GM12873 (cell line): Measurements from ENCODE around the gene CAMK2B.

Source experiments
- TF ChIP-seq, protein P1 (sequence below): IDR thresholded peaks from 2 replicates; pipeline ENCODE4 v1.5.1; 2012; ENCODE audit warnings: low read depth, mild to moderate bottlenecking, moderate library complexity, low read length, control low read depth; ENCODE audit not compliant: insufficient read depth; ENCODE audit errors: missing control alignments

The CAMK2B gene

DNA sequence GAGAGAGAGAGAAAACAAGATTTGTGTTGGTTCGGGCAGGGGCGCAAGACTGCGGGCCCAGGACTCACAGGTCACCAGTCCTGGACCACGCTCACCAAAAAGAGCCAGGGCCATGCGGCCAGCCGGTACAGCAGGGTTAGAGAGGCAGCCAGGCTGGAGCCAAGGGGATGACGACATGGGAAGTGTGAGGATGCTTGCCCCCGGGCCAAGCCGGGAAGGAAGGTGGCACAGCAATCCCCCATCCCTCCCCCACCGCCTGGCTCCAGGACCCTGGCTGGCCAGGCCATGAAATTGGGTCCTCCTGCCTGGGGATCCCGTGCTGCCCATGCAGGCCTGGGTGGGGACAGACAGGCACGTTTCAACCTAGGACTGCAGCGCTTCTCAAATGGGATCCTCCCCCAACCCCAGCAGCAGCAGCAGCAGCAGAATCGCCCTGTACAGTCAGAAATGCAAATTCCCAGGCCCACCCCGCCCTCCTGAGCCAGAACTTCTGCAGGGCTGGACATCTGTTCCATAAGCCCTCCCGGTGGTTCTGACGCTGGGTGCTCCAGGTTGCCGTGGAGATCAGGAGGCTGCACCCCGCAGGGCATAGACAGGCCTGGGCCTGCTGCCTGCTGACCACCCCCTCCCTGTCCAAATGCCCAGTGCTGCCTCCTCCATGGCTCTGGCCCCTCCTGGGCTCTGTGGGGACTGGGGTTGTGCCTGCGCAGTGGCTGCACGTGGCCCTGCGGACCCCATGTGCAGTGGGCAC is 89.6 kb downstream of the CAMK2B start:
- TF ChIP-seq, protein P1, sequence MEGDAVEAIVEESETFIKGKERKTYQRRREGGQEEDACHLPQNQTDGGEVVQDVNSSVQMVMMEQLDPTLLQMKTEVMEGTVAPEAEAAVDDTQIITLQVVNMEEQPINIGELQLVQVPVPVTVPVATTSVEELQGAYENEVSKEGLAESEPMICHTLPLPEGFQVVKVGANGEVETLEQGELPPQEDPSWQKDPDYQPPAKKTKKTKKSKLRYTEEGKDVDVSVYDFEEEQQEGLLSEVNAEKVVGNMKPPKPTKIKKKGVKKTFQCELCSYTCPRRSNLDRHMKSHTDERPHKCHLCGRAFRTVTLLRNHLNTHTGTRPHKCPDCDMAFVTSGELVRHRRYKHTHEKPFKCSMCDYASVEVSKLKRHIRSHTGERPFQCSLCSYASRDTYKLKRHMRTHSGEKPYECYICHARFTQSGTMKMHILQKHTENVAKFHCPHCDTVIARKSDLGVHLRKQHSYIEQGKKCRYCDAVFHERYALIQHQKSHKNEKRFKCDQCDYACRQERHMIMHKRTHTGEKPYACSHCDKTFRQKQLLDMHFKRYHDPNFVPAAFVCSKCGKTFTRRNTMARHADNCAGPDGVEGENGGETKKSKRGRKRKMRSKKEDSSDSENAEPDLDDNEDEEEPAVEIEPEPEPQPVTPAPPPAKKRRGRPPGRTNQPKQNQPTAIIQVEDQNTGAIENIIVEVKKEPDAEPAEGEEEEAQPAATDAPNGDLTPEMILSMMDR: no peak

DNA sequence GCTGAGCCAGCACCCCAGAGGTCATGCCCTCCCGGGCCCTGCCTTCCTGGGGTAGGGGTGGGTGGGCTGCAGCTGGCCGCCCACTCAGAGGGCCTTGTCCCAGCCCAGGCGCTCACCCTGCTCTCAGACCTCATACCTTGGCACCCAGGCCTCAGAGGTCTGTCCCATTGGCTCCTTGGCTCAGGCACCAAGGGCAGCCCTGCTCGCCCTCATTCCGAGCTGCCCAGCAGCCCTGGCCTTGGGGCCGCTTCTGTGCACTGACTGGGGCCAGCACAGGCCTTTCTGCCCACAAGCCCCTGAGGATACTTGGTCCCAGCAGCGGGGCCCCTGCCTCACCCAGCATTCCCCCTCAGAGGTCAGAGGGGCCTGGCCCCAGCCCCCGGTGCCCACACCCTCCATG is 90.3 kb downstream of the CAMK2B start:
- TF ChIP-seq, protein P1: no peak

DNA sequence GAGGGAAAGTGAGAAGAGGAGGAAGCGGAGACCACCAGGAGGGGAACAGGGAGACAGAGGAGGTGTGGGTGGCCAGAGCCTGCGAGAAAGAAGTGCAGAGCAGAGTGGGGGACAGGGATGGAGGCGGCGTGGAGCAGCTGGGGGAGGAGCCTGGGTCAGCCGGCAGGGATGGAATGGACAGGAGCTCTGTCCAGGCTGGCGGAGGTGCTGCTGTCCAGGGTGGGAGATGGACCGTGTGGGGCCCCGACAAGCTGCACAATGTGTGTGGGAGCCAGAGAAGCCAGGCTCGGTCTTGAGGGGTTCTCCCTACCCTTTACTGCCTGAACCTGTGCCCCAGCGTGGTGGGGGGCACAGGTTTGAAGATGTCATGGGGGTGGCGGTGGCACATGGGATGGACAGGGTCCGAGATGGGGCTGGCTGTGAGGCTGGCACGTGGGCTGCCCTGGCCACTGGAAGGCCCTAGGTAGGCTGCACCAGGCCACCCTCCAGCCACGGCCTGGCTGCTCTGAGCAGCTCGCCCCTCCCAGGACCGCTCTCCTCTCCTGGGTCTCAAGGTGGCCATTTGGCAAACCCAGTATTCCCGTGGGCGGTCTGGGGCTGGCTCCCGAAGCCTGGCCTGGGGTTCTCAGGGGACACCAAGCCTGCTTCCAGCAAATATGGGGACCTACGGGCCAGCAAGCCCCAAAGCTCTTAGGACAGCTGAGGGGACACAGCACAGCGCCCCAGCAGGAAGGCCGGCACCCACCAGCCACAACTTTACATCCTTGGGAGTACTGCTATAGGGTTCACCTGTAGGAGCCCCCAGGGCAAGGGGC is 92.3 kb downstream of the CAMK2B start:
- TF ChIP-seq, protein P1: no peak

DNA sequence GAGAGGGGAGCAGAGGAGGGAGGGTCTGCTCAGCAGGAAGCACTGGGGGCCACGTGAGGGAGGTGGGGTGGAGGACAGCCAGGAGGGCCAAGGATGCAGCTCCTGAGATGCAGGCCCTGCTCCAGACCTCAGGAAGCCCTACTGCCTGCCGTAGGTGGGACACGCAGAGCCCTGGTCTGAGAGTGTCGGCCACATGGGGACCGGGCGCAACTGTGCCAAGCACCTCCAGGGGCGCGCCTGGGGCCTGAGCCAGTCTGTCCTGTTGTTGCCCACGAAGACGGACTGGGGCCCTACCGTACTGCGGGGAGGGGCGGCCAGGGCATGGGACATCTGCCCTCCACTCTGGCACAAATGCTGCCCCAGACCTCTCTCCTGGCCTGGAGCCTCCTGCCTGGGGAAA is 93.0 kb downstream of the CAMK2B start:
- TF ChIP-seq, protein P1: no peak

DNA sequence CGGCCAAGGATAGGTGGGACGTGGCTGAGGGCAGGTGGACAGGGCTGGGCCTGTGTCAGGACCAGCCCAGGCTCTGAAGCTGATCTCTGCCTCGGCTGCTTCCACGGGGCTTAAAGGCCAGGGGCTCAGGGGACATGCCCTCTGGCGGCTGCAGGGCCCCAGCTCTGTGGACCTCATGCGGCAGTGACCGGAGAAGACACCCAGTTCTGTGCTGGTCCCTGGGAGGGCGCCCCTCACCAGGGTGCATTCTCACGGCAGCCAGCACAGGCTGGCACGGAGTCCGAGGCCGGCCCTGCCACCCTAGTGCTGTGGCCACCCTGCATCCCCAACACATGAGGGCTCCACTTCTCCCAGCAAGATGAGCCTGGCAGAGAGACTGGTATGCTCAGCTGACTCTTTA is 94.3 kb downstream of the CAMK2B start:
- TF ChIP-seq, protein P1: no peak

DNA sequence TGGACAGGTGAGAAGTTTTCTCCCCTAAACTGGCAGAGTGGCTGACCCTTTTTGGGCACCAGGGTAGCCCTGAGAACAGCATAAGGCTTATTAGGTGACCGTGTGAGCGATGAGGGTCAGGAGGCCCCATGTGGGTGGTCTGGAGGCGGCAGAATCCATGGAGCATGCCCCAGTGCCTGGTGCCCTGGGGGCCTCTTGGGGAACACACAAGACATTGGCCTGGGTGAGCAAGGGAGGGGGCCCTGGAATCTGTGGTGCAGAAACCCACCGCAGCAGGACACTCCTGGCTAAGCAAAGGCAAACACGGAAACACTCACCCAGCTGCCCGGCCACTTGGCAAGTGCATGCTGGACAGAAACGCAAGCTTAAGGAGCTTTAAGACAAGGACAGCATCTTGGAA is 95.1 kb downstream of the CAMK2B start:
- TF ChIP-seq, protein P1: no peak

DNA sequence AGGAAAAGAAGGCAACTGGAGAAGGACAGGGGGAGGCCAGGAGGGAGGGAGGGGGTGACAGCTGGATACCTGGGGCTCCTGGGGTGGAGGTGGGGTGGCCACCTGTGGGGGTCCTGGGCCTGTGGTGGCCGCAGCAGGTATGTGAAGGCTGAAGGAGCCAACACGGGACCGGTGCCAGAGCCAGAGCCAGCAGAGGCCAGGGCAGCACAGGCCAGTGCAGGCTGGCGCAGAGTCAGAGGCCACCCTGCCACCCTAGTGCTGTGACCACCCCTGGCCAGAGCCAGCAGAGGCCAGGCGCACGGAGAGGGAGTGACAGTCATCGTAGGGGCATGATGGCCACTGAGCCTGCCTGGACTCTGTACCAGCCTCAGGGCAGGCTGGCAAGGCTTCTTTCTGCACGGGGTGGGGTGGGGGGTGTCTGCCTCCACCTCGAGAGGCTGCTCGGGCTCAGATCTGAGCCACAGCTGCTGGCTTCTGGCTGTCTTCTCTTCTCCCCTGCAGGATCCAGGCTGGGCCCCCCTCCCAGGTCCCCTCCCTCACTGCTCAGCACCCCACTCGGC is 95.8 kb downstream of the CAMK2B start:
- TF ChIP-seq, protein P1: no peak
